GM19351 (cell line): ENCODE data around the gene BTG3.

Experiments
- ATAC-seq: cut with Tn5 transposase; IDR thresholded peaks from one replicate; pipeline ENCODE4 v1.9.1; 2021; ENCODE audit warnings: mild to moderate bottlenecking, moderate library complexity; ENCODE audit not compliant: unreplicated experiment

BTG3 gene

GRCh38 chr21:17612565-17613241, at the start of gene BTG3:
TSS of gene BTG3 (minus strand) at chr21:17612901. CDS start at chr21:17609144, 3,757 bp downstream.
- ATAC-seq, result peak; percentile 67

GRCh38 chr21:17660862-17661261, 48.2 kb upstream of the BTG3 start:
- ATAC-seq, result no peak

- ATAC-seq, result no peak
Observed at GRCh38 chr21:17660452-17660851, 47.8 kb upstream of the BTG3 start.

DNA sequence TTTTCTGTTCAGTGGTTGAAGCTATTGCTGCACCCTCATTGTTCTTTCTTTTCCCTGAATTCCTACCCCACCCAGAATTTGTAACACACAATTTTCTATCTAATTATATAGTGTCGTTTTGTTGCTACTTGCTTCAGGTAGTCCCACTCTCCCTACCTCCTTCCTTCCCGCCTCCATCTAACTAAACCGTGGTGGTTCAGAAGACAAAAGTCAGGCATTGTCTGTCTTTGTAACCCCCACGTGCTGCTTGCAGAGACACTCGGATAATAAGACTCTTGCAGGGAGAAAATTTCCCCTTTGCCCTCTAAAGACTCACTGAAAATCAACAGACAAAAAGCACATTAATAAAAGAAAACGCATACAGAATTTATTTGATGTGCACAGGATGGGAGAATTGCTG, 46.2 kb upstream of the BTG3 start:
- ATAC-seq, result no peak

DNA sequence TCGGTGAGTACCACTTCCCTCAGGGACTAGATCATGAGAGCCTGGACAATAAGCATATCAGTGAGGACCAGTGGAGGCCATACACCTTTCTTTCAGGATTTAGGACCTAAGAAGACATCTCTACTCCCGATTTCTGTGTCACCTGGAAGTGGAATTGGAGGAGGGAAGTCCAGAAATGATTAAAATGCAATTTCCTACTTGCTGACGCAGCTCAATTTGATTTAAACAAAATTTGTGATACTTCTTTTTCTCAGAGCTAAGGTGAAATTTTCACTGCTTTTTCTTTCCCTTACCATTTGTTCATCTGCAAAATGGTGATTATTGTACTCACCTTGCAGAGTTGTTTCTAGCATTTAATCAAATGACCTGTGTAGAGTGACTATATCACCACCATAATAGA, 38.8 kb upstream of the BTG3 start:
- ATAC-seq, result no peak

- no peak for ATAC-seq
Observed at GRCh38 chr21:17650292-17650691, 37.6 kb upstream of the BTG3 start.

- no peak for ATAC-seq
Observed at GRCh38 chr21:17646790-17647189, 34.1 kb upstream of the BTG3 start.

DNA sequence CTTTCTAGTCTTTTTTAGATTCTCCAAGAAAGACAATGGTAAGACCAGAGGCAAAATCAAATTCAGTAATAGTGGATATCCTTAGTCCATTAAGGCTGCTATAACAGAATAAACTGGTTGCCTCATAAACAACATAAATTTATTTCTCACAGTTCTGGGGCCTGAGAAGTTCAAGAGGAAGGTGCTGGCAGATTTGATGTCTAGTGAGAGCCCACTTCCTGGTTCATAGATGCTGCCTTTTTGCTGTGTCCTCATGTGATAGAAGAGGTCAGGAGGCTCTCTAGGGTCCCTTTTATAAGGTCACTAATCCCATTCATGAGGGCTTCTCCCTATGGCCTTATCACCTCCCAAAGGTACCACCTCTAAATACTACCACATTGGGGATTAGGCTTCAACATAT, 31.5 kb upstream of the BTG3 start:
- no peak for ATAC-seq

DNA sequence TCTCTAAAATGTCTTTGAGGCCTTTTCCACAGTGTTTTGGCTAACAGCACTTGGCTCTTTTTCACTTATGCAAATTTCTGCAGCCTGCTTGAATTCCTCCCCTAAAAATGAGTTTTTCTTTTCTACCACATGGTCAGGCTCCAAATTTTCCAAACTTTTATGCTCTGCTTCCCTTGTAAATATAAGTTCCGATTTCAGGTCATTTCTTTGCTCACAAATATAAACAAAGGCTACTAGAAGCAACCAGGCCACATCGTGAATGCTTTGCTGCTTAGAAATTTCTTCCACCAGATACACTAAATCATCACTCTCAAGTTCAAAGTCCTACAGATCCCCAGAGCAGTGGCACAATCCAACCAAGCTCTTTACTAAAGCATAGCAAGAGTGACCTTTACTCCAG, 28.1 kb upstream of the BTG3 start:
- ATAC-seq, result no peak

GRCh38 chr21:17636711-17637110, 24.0 kb upstream of the BTG3 start:
- ATAC-seq, result no peak

- ATAC-seq, result no peak
Observed at GRCh38 chr21:17631195-17631594, 18.5 kb upstream of the BTG3 start.

GRCh38 chr21:17622018-17622417, 9.3 kb upstream of the BTG3 start:
- ATAC-seq, result no peak

DNA sequence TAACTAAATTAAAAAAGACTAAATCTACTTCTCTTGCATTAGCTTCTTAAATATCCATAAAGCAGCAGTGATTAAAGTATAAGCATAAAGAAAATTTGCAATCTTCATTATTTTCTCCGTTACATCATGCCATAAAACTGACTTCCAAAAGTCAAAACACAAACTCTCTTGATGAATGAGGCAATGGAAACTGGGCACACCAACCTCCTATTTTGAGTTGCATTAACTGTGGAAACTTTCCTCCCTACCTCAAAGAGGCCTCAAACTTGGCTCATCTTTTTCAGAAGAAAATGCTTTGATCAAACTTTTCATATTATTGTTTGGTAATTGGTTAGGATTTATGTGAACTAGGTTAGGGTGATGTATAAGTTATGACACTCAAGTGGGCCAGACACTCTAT, 4.1 kb upstream of the BTG3 start:
- no peak for ATAC-seq

- ATAC-seq, result peak; percentile 2
Observed at GRCh38 chr21:17613242-17613676, 558 bp upstream of the BTG3 start.

DNA sequence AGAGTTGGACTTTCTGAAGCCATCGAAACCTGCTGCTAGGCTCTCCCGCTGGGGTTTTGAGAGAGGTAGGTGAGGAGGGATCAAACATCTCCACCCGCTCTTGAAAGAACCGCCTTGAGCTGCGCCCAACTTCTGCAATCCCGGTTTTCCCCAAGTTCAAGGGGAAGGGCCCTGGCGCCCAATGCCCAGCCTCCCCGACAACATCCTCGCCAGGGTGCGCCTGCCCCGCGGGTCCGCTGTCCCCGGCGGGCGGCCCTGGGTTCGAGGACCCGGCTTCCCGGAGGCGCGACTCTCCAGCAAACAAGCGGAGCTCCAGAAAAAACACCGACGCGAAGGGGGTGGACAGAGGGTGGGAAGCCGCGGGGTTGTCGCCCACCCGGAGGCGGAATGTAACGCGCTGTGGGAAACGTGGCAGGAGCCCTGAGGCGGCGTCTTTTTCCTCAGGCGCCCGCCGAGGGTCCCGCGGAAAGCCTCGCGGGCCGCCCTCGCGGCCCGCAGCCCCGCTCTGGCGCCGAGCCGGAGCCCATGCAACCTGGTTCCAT, 607 bp downstream of the BTG3 start:
- peak; percentile 5 for ATAC-seq

DNA sequence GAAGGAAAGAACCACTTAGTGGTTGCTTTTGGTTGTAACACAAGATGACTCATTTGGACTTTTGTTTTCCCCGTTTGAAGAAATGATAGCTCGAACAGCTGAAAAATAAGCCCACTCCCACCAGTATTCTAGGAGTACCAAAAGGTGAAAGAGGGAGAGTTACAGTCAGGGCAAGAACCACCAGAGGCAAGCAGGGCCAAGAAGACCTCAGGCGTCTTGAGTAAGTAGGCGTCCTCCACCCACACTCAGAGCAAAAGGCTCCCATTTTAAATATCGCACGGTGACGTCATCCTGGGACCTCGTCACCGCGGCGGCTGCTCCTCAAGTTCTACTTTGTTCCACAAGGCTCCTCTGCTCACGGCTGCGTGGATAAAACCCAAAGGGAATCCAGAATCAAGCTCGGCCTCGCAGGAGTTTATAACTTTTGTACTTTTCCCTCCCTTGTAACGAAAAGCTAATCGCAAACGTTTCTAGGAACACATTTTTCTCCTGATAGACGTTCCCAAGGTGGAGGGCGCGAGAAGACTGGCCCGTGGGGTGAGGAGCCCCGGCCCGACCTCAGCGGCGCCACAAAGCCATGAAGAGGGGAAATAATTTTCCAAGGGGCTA, 1.2 kb downstream of the BTG3 start:
- peak; percentile 63 for ATAC-seq

DNA sequence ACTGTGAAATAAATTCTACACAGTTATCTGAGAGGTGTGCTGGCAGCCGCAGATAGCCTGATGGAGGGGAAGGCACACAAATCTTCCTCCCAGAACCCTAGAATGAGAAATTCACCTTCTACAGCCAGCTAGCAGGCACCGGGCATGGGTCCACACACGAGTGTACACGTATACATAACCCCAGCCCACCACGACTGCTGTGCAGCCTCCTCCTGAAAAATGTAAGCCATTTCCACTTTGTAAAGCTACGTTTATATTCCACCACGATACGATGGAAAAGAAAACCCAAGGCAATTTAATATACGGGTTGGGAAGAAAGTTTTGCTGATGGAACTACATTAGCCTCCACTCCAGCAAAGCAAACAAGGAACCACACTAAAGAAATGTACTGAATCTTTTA, 1.8 kb downstream of the BTG3 start:
- ATAC-seq, result no peak

GRCh38 chr21:17609681-17610080, 3.0 kb downstream of the BTG3 start:
- no peak for ATAC-seq

GRCh38 chr21:17607684-17608083, 5.0 kb downstream of the BTG3 start:
- no peak for ATAC-seq

DNA sequence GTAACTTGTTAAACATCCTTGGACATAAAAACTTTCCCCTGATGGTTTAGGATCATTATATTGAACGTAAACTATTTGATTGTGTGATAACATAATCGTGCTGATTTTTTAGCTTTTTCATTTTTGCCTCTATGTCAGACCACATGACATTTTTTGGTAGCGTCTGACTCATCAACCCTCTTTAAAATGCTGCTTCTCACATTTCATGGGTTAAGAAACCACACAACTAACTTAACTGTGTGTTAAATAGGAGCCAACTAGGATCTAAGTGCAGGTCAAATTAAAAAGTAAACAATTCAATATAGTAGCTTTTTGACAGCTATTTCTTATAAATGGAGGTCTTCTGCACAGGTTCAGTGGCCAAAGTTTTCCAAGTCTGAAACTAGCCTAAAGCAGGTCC, 9.8 kb downstream of the BTG3 start:
- no peak for ATAC-seq

- peak; percentile 85 for ATAC-seq
Observed at GRCh38 chr21:17598437-17598836, 14.3 kb downstream of the BTG3 start.

DNA sequence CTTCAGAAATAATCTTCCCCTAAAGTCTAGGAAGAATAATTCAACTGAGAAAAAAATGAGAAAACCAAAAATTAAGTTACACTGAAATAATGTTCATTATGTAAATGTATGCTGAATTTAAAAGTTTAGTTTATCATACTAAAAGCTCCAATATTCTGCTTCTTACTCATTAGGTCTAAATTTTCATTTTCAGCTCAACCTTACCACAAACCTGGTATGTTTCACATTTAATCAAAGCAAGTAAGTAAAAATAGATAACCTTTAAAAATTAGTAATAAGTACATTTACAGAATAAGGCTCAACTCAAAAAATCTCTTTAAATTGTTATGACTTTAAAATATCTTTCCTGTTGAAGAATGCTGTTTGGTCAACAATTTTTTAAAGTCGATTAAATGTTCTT, 15.0 kb downstream of the BTG3 start:
- no peak for ATAC-seq

DNA sequence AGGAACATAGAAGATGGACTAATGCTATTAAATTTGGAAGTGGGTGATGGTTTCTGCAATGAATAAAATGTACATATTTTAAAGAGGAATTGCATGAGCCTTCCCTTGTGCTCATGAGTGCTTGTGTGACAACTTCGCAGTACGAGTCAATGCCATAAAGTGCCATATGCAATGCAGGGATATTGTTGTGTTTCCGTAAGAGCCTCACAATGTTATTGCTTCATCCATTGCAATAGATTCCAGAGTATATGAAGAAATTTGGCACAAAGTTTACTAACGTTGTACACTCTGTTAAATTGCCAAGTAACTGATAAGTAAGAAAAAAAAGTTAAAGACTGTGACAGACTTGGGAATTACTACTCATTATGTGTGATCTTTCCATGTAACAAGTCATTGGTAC, 22.3 kb downstream of the BTG3 start:
- no peak for ATAC-seq
